A549 treated with Mapracorat at 1 μM for 4 hours (cell line): Measurements from ENCODE around the gene PVALEF. TPM values are rescaled to one million over a fixed set of nuclear protein-coding genes. Genes with fewer than 3 reads are reported as not detected.

Experiments
- total RNA-seq: library from RNA; stranded (reverse); fragments of 200-300 nt; extraction: Qiagen RNA extraction; gene quantifications from 5 replicates; pipeline ENCODE4 v1.2.3, GENCODE V29; 2022

Gene PVALEF
- not detected in 5 replicates for total RNA-seq

DNA sequence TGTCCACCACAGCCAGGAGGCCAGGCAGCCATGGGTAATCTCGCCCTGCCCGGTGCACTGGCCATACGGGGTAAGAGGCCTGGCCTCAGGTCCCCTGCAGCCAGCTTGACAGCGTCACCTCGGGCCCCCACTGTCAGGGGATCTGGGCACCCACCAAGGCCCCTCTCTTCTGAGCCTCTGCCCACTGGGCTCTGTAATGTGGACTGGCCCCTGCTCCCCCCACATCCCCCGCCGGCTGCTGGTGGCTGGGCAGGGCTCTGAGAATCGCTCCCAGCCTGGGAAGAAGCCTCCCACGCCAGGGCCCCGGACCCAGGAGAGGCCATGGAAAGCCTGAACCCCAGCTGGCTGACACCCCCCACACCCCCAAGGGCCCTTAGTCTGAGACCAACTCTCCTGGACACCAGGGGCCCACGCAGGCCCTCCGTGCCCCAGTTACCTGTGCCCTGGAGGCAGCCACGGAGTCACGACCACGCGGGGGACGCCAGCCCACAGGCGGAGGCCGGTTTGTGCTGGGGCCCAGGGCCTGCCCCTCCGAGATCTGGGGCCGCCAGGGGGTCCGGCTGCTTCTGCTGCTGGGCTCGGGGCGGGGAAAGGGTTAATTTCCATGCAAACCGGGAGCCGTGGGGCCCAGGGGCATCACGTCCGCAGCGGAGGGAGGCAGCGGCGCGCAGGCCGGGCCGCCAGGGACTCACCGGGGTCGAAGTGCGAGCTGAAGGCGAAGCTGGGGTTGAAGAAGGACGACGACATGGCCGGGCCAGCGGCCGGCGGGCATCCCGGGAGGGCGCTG is at the start of gene PVALEF:
Gene PVALEF (plus strand): TSS at position 262 of the 787 bp plus-strand sequence. CDS start 15,720 bp downstream, outside the sequence.

DNA sequence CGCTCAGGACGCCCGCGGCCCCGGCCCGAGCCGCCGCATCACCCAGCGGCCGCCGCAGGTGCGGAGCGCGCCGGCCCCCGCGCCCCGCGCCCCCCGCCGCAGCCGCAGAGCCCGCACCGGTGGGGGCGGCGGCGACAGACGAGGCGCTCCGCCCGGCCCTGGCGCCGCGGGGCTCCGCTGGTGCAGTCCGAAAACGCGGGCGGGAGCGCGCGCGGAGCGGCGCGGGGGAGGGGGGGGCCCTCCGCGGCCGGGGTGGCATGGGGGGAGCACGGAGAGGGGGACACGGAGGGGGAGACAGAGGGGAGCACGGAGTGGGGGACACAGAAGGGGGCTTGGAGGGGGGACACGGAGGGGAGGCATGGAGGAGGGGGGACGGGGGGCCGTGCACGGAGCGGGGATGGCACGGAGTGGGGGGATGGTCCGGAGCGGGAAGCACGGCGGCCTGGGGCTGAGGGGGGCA is 756 bp downstream of the PVALEF start, which contains the start of gene AATK:
Gene AATK (minus strand): TSS at position 189 of the 460 bp plus-strand sequence. CDS start 229 bp downstream, outside the sequence.

GRCh38 chr17:81222906-81223761 is 57.8 kb downstream of the PVALEF start, which contains the start of gene CEP131:
TSS of gene CEP131 (minus strand) at chr17:81222965. CDS start at chr17:81220056, 2,909 bp downstream.

Other genes with a start within 250 kb of the PVALEF start
- gene CHMP6, start 173.7 kb upstream of the PVALEF start, total RNA-seq = 28.2 to 38.0 TPM (median 35.3 TPM) in 5 replicates
- 98.5 to 123 TPM (median 117 TPM) in 5 replicates for gene BAIAP2, start 130.4 kb upstream of the PVALEF start, total RNA-seq
- 0.25 to 0.65 TPM (median 0.33 TPM) in 5 replicates for gene AATK, start 714 bp downstream of the PVALEF start, total RNA-seq
- 6.0 to 9.8 TPM (median 8.0 TPM) in 5 replicates for gene CEP131, start 57.5 kb downstream of the PVALEF start, total RNA-seq
- 17.8 to 29.7 TPM (median 28.2 TPM) in 5 replicates for gene TEPSIN, start 73.5 kb downstream of the PVALEF start, total RNA-seq
- gene NDUFAF8, start 73.8 kb downstream of the PVALEF start, total RNA-seq = 99.5 to 232 TPM (median 212 TPM) in 5 replicates
- 48.0 to 77.5 TPM (median 76.0 TPM) in 5 replicates for gene SLC38A10, start 129.8 kb downstream of the PVALEF start, total RNA-seq
- 6.4 to 10.5 TPM (median 9.6 TPM) in 5 replicates for gene BAHCC1, start 229.9 kb downstream of the PVALEF start, total RNA-seq